Measurements from ENCODE around the gene GALNT17.
"Not testable (repeated sequence)": the region's sequence is repeated elsewhere in the genome, so short reads cannot be mapped to it uniquely, and the experiment has no call there.

The GALNT17 gene

GRCh38 chr7:71580027-71580426, 448.1 kb downstream of the GALNT17 start:
- DNase-seq: no peak

GRCh38 chr7:71584256-71584655, 452.3 kb downstream of the GALNT17 start:
- DNase-seq: no peak

- no peak for DNase-seq
These were observed 459.9 kb downstream of the GALNT17 start for GRCh38 chr7:71591876-71592275.

- DNase-seq: not testable (repeated sequence)
These were observed 460.4 kb downstream of the GALNT17 start for GRCh38 chr7:71592388-71592787.

GRCh38 chr7:71594736-71595135, 462.8 kb downstream of the GALNT17 start:
- no peak for DNase-seq

- DNase-seq: no peak
These were observed 463.2 kb downstream of the GALNT17 start for GRCh38 chr7:71595176-71595575.

GRCh38 chr7:71598553-71598952, 466.6 kb downstream of the GALNT17 start:
- no peak for DNase-seq

GRCh38 chr7:71601851-71602250, 469.9 kb downstream of the GALNT17 start:
- DNase-seq: no peak

- no peak for DNase-seq
These were observed 473.0 kb downstream of the GALNT17 start for GRCh38 chr7:71604818-71605414.

GRCh38 chr7:71611986-71612385, 480.0 kb downstream of the GALNT17 start:
- DNase-seq: no peak

GRCh38 chr7:71612911-71613310, 481.0 kb downstream of the GALNT17 start:
- no peak for DNase-seq

GRCh38 chr7:71613313-71613712, 481.4 kb downstream of the GALNT17 start:
- no peak for DNase-seq

GRCh38 chr7:71615017-71615416, 483.1 kb downstream of the GALNT17 start:
- no peak for DNase-seq

- no peak for DNase-seq
These were observed 484.3 kb downstream of the GALNT17 start for GRCh38 chr7:71616217-71616616.

- no peak for DNase-seq
These were observed 486.3 kb downstream of the GALNT17 start for GRCh38 chr7:71618278-71618677.

- no peak for DNase-seq
These were observed 493.6 kb downstream of the GALNT17 start for GRCh38 chr7:71625545-71625944.

- no peak for DNase-seq
These were observed 494.3 kb downstream of the GALNT17 start for GRCh38 chr7:71626206-71626605.

GRCh38 chr7:71627651-71628050, 495.7 kb downstream of the GALNT17 start:
- DNase-seq: no peak

- DNase-seq: no peak
These were observed 498.6 kb downstream of the GALNT17 start for GRCh38 chr7:71630516-71630915.

GRCh38 chr7:71633551-71634008, 501.6 kb downstream of the GALNT17 start:
- DNase-seq: no peak

- not testable (repeated sequence) for DNase-seq
These were observed 503.9 kb downstream of the GALNT17 start for GRCh38 chr7:71635849-71636248.

GRCh38 chr7:71636329-71636728, 504.4 kb downstream of the GALNT17 start:
- no peak for DNase-seq

GRCh38 chr7:71637578-71637977, 505.6 kb downstream of the GALNT17 start:
- no peak for DNase-seq

- no peak for DNase-seq
These were observed 506.2 kb downstream of the GALNT17 start for GRCh38 chr7:71638108-71638507.

- no peak for DNase-seq
These were observed 507.6 kb downstream of the GALNT17 start for GRCh38 chr7:71639382-71640085.
